Measurements from ENCODE around the gene SOX6.

Gene SOX6

GRCh38 chr11:16382186-16382585, 25.8 kb upstream of the SOX6 start:
- no peaks in the 10 kb centered on the region for H3F3A ChIP-seq (ENCODE audit: low read depth)
- TF ChIP-seq CTCF (conservative IDR thresholded peaks at IDR 0.05; ENCODE audit: low read length) (no peak), EZH2phosphoT487 (IDR thresholded peaks at IDR 0.05; ENCODE audit: borderline replicate concordance) (no peak)
- no peak overlapping the region for H2AFZ ChIP-seq (ENCODE audit: low read length)
- no peaks in the 10 kb centered on the region for H3K9me2 ChIP-seq (replicated peaks; ENCODE audit: low read depth, low read length)
- H3K9ac ChIP-seq (ENCODE audit: low read depth, low read length, poor library complexity, severe bottlenecking), result no peak overlapping the region
- no peaks in the 10 kb centered on the region for H3K36me3 ChIP-seq (ENCODE audit: insufficient read depth, low read length)
- H3K79me2 ChIP-seq (ENCODE audit: insufficient read depth, low read length), result no peaks in the 10 kb centered on the region
- H4K20me1 ChIP-seq (ENCODE audit: insufficient read depth, low read length, poor library complexity, severe bottlenecking), result no peaks in the 10 kb centered on the region
- no peaks in the 10 kb centered on the region for H3K27me3 ChIP-seq (ENCODE audit: insufficient read depth, low read length, poor library complexity, severe bottlenecking)
- H3K9me3 ChIP-seq (ENCODE audit: insufficient read depth, low read depth, low read length), result no peaks in the 10 kb centered on the region
- H3K4me1 ChIP-seq (ENCODE audit: insufficient read depth, low read length, poor library complexity, severe bottlenecking), result no peaks in the 10 kb centered on the region
- H3K4me2 ChIP-seq (ENCODE audit: low read depth, low read length, poor library complexity, severe bottlenecking), result no peak overlapping the region
- H3K4me3 ChIP-seq (ENCODE audit: low read length, poor library complexity, severe bottlenecking), result no peak overlapping the region

- TF ChIP-seq CTCF (conservative IDR thresholded peaks at IDR 0.05; ENCODE audit: low read length) (no peak), EZH2phosphoT487 (IDR thresholded peaks at IDR 0.05; ENCODE audit: borderline replicate concordance) (no peak)
- H3K4me1 ChIP-seq (ENCODE audit: insufficient read depth, low read length, poor library complexity, severe bottlenecking), result no peaks in the 10 kb centered on the region
- no peaks in the 10 kb centered on the region for H3K9me3 ChIP-seq (ENCODE audit: insufficient read depth, low read depth, low read length)
- no peaks in the 10 kb centered on the region for H3F3A ChIP-seq (ENCODE audit: low read depth)
- H3K79me2 ChIP-seq (ENCODE audit: insufficient read depth, low read length), result no peaks in the 10 kb centered on the region
- H3K9ac ChIP-seq (ENCODE audit: low read depth, low read length, poor library complexity, severe bottlenecking), result no peak overlapping the region
- no peak overlapping the region for H2AFZ ChIP-seq (ENCODE audit: low read length)
- no peak overlapping the region for H3K4me3 ChIP-seq (ENCODE audit: low read length, poor library complexity, severe bottlenecking)
- H3K36me3 ChIP-seq (ENCODE audit: insufficient read depth, low read length), result no peaks in the 10 kb centered on the region
- H4K20me1 ChIP-seq (ENCODE audit: insufficient read depth, low read length, poor library complexity, severe bottlenecking), result no peaks in the 10 kb centered on the region
- no peaks in the 10 kb centered on the region for H3K27me3 ChIP-seq (ENCODE audit: insufficient read depth, low read length, poor library complexity, severe bottlenecking)
- no peaks in the 10 kb centered on the region for H3K9me2 ChIP-seq (replicated peaks; ENCODE audit: low read depth, low read length)
- H3K4me2 ChIP-seq (ENCODE audit: low read depth, low read length, poor library complexity, severe bottlenecking), result no peak overlapping the region
These were observed 24.7 kb upstream of the SOX6 start for GRCh38 chr11:16380941-16381568.

- no peaks in the 10 kb centered on the region for H4K20me1 ChIP-seq (ENCODE audit: insufficient read depth, low read length, poor library complexity, severe bottlenecking)
- no peak overlapping the region for H3K4me3 ChIP-seq (ENCODE audit: low read length, poor library complexity, severe bottlenecking)
- H3K4me2 ChIP-seq (ENCODE audit: low read depth, low read length, poor library complexity, severe bottlenecking), result no peak overlapping the region
- TF ChIP-seq EZH2phosphoT487 (IDR thresholded peaks at IDR 0.05; ENCODE audit: borderline replicate concordance) (no peak), CTCF (conservative IDR thresholded peaks at IDR 0.05; ENCODE audit: low read length) (no peak)
- H3K9me3 ChIP-seq (ENCODE audit: insufficient read depth, low read depth, low read length), result no peaks in the 10 kb centered on the region
- no peak overlapping the region for H3K9ac ChIP-seq (ENCODE audit: low read depth, low read length, poor library complexity, severe bottlenecking)
- H2AFZ ChIP-seq (ENCODE audit: low read length), result no peak overlapping the region
- H3K9me2 ChIP-seq (replicated peaks; ENCODE audit: low read depth, low read length), result no peaks in the 10 kb centered on the region
- H3F3A ChIP-seq (ENCODE audit: low read depth), result no peaks in the 10 kb centered on the region
- H3K4me1 ChIP-seq (ENCODE audit: insufficient read depth, low read length, poor library complexity, severe bottlenecking), result no peaks in the 10 kb centered on the region
- no peaks in the 10 kb centered on the region for H3K27me3 ChIP-seq (ENCODE audit: insufficient read depth, low read length, poor library complexity, severe bottlenecking)
- H3K36me3 ChIP-seq (ENCODE audit: insufficient read depth, low read length), result no peaks in the 10 kb centered on the region
- no peaks in the 10 kb centered on the region for H3K79me2 ChIP-seq (ENCODE audit: insufficient read depth, low read length)
These were observed 22.6 kb upstream of the SOX6 start for GRCh38 chr11:16378906-16379305.

Data from Loucy (cell line).